Suprapubic skin (tissue), 4 donors: ENCODE measurements around the gene APCS.

Experiments used
- CTCF ChIP-seq, 2 donors: fragments of 200-600 bp in 1 of 2; fragments of 450-650 bp in 1 of 2; sonication (generic) in 1 of 2; IDR thresholded peaks; one replicate each; pipeline ENCODE4 v1.5.1; 2016 to 2019; ENCODE audit warnings: antibody characterized with exemption in 2 of 2, mild to moderate bottlenecking in 1 of 2, moderate library complexity in 1 of 2
- POLR2A ChIP-seq, 2 donors: fragments of 450-650 bp; IDR thresholded peaks; one replicate each; pipeline ENCODE4 v1.6.1; 2017; ENCODE audit warnings: antibody characterized with exemption in 2 of 2, mild to moderate bottlenecking in 2 of 2, moderate library complexity in 2 of 2
- POLR2AphosphoS5 ChIP-seq, 3 donors: sonication (generic); formaldehyde crosslinking; IDR thresholded peaks; one replicate each; pipeline ENCODE4 v1.6.1; 2017; ENCODE audit warnings: antibody characterized with exemption in 3 of 3

GRCh38 chr1:159580340-159580739, 7.3 kb upstream of the APCS start:
- TF ChIP-seq CTCF (IDR thresholded peaks at IDR 0.05) (no peak), POLR2AphosphoS5 (IDR thresholded peaks at IDR 0.05) (no peak), POLR2A (IDR thresholded peaks at IDR 0.05) (no peak)
